HepG2 (cell line): ENCODE measurements around the gene SLC50A1. TPM values are rescaled to one million over a fixed set of nuclear protein-coding genes. Genes with fewer than 3 reads are reported as not detected.
A peak's percentile ranks its signal among the peaks of the same experiment; 100 is the strongest.

Experiments used
- BHLHE40 ChIP-seq: IDR thresholded peaks from 2 replicates; pipeline ENCODE4 v1.6.1; 2011; ENCODE audit warnings: low read length, improper control_type of control experiment
- CBX2 ChIP-seq, 2 experiments: fragments of 200-600 bp in 1 of 2; sonication (generic); formaldehyde crosslinking in 1 of 2; IDR thresholded peaks; 2 replicates each; pipeline versions ENCODE4 v1.7.0 to v1.8.1; 2018 to 2022; ENCODE audit warnings: low read depth in 2 of 2, low read length in 1 of 2, mild to moderate bottlenecking in 1 of 2, missing genetic modification reagents in 1 of 2
- CENPX ChIP-seq: sonication (generic); formaldehyde crosslinking; IDR thresholded peaks from 2 replicates; pipeline ENCODE4 v1.9.0; 2021; ENCODE audit warnings: mild to moderate bottlenecking, missing genetic modification reagents, moderate library complexity
- CHD4 ChIP-seq: fragments of 200-600 bp; sonication (generic); IDR thresholded peaks from 2 replicates; pipeline ENCODE4 v1.7.0; 2017; ENCODE audit warnings: mild to moderate bottlenecking, low read length, borderline replicate concordance
- HNRNPUL1 ChIP-seq: fragments of 200-400 bp; formaldehyde crosslinking; IDR thresholded peaks from 2 replicates; pipeline ENCODE4 v1.6.1; 2017; ENCODE audit warnings: low read depth, mild to moderate bottlenecking, low read length, moderate library complexity
- KDM4B ChIP-seq: sonication (generic); formaldehyde crosslinking; IDR thresholded peaks from 2 replicates; pipeline ENCODE4 v1.4.0; 2020; ENCODE audit warnings: missing genetic modification reagents
- POLR2G ChIP-seq: fragments of 200-400 bp; formaldehyde crosslinking; IDR thresholded peaks from 2 replicates; pipeline ENCODE4 v1.6.1; 2018; ENCODE audit warnings: mild to moderate bottlenecking, low read depth, low read length, moderate library complexity
- RFX5 ChIP-seq: IDR thresholded peaks from 2 replicates; pipeline ENCODE4 v1.6.1; 2011; ENCODE audit warnings: low read depth, low read length, improper control_type of control experiment
- RNF2 ChIP-seq: fragments of 450-650 bp; conservative IDR thresholded peaks from 2 replicates; pipeline ENCODE4 v1.6.1; 2016; ENCODE audit warnings: low read depth
- SIX4 ChIP-seq: sonication (generic); formaldehyde crosslinking; IDR thresholded peaks from 2 replicates; pipeline ENCODE4 v1.4.0; 2020; ENCODE audit warnings: missing genetic modification reagents
- TAF1 ChIP-seq: sonication (generic); formaldehyde crosslinking; IDR thresholded peaks from 2 replicates; pipeline ENCODE4 v1.4.0; 2020; ENCODE audit warnings: missing genetic modification reagents
- TAF15 ChIP-seq: fragments of 200-400 bp; formaldehyde crosslinking; IDR thresholded peaks from one replicate; pipeline ENCODE4 v1.6.1; 2018; ENCODE audit warnings: mild to moderate bottlenecking, low read depth, low read length; ENCODE audit not compliant: poor library complexity, severe bottlenecking
- TEAD2 ChIP-seq: sonication (generic); formaldehyde crosslinking; IDR thresholded peaks from 2 replicates; pipeline ENCODE4 v1.9.0; 2021; ENCODE audit warnings: missing genetic modification reagents
- XRCC5 ChIP-seq: fragments of 200-400 bp; formaldehyde crosslinking; optimal IDR thresholded peaks from 2 replicates; pipeline ENCODE3; 2017; ENCODE audit warnings: mild to moderate bottlenecking, low read length
- ZNF251 ChIP-seq: sonication (generic); formaldehyde crosslinking; IDR thresholded peaks from 2 replicates; pipeline ENCODE4 v1.9.0; 2021; ENCODE audit warnings: mild to moderate bottlenecking, missing genetic modification reagents
- ZNF256 ChIP-seq: sonication (generic); formaldehyde crosslinking; conservative IDR thresholded peaks from 2 replicates; pipeline ENCODE4 v1.4.0; 2020; ENCODE audit warnings: missing genetic modification reagents
- ZNF281 ChIP-seq: sonication (generic); formaldehyde crosslinking; IDR thresholded peaks from 2 replicates; pipeline ENCODE4 v1.4.0; 2020; ENCODE audit warnings: missing genetic modification reagents, borderline replicate concordance
- ZNF326 ChIP-seq: sonication (generic); formaldehyde crosslinking; IDR thresholded peaks from 2 replicates; pipeline ENCODE4 v1.4.0; 2020; ENCODE audit warnings: missing genetic modification reagents, borderline replicate concordance
- ZNF543 ChIP-seq: sonication (generic); formaldehyde crosslinking; IDR thresholded peaks from 2 replicates; pipeline ENCODE4 v1.4.0; 2020; ENCODE audit warnings: mild to moderate bottlenecking, missing genetic modification reagents
- ZNF563 ChIP-seq: sonication (generic); formaldehyde crosslinking; IDR thresholded peaks from 2 replicates; pipeline ENCODE4 v1.8.0; 2022; ENCODE audit warnings: mild to moderate bottlenecking, moderate library complexity, missing genetic modification reagents
- ZNF639 ChIP-seq: conservative IDR thresholded peaks from 2 replicates; pipeline ENCODE4 v1.6.1; 2018; ENCODE audit warnings: missing genetic modification reagents
- ZSCAN31 ChIP-seq: sonication (generic); formaldehyde crosslinking; IDR thresholded peaks from 2 replicates; pipeline ENCODE4 v1.5.0; 2020; ENCODE audit warnings: low read depth, mild to moderate bottlenecking, missing genetic modification reagents
- polyA plus RNA-seq, 8 experiments: library from polyadenylated mRNA; depleted of rRNA in 3 of 8; stranded (reverse) in 7 of 8; unstranded in 1 of 8; fragments of >200 nt; fragmentation: Illumina TruSeq in 4 of 8; extraction: Trizol in 4 of 8; gene quantifications; 2 replicates each; pipeline versions ENCODE4 v1.2.1 to v1.2.3, GENCODE V29; 2011 to 2016; ENCODE audit warnings: low read depth in 4 of 8, missing spikeins in 1 of 8, mixed read lengths in 1 of 8; ENCODE audit not compliant: insufficient read depth in 1 of 8
- total RNA-seq, 5 experiments: library from RNA; depleted of rRNA; stranded (reverse); fragments of >200 nt; fragmentation: Illumina TruSeq; extraction: Trizol; gene quantifications; 2 replicates each; pipeline ENCODE4 v1.2.3, GENCODE V29; 2016; ENCODE audit warnings: low read depth in 1 of 5
- TF ChIP-seq, protein P1 (sequence below): sonication (generic); formaldehyde crosslinking; IDR thresholded peaks from 2 replicates; pipeline ENCODE4 v1.4.0; 2020; ENCODE audit warnings: missing genetic modification reagents, low read depth, mild to moderate bottlenecking, borderline replicate concordance
- TF ChIP-seq, protein P2 (sequence below): sonication (generic); formaldehyde crosslinking; conservative IDR thresholded peaks from 2 replicates; pipeline ENCODE4 v1.8.0; 2022; ENCODE audit warnings: missing genetic modification reagents

SLC50A1 gene
- total and polyA plus RNA-seq, 2 of the 13 experiments (the other 11 are each of a cell fraction or from before 2014, with no cell fraction given): 22.5 to 46.8 TPM

GRCh38 chr1:155128755-155129473 lies 6.7 kb upstream of the SLC50A1 start (continued):
- TF ChIP-seq, protein P1, sequence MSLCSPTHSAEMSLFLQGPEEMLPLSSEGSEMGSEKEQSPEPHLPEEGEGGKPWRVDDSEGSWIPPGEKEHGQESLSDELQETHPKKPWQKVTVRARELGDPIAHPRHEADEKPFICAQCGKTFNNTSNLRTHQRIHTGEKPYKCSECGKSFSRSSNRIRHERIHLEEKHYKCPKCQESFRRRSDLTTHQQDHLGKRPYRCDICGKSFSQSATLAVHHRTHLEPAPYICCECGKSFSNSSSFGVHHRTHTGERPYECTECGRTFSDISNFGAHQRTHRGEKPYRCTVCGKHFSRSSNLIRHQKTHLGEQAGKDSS (CRISPR knock-in tag): 0 out of 2 replicates have a peak, but pooled peaks have one; percentile 69
- TF ChIP-seq RFX5: no peak
- TF ChIP-seq, protein P2, sequence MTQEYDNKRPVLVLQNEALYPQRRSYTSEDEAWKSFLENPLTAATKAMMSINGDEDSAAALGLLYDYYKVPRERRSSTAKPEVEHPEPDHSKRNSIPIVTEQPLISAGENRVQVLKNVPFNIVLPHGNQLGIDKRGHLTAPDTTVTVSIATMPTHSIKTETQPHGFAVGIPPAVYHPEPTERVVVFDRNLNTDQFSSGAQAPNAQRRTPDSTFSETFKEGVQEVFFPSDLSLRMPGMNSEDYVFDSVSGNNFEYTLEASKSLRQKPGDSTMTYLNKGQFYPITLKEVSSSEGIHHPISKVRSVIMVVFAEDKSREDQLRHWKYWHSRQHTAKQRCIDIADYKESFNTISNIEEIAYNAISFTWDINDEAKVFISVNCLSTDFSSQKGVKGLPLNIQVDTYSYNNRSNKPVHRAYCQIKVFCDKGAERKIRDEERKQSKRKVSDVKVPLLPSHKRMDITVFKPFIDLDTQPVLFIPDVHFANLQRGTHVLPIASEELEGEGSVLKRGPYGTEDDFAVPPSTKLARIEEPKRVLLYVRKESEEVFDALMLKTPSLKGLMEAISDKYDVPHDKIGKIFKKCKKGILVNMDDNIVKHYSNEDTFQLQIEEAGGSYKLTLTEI (CRISPR knock-in tag): no peak
- peak; percentile 59; the same call in 1 of the 2 replicates for TF ChIP-seq ZSCAN31
- no peak for TF ChIP-seq SIX4 (CRISPR knock-in tag)
- TF ChIP-seq XRCC5: no peak
- no peak for TF ChIP-seq CENPX (CRISPR knock-in tag)
- no peak for TF ChIP-seq HNRNPUL1
- TF ChIP-seq ZNF543 (CRISPR knock-in tag): 0 out of 2 replicates have a peak, but pooled peaks have one; percentile 33
- TF ChIP-seq ZNF639 (CRISPR knock-in tag): no peak; the same call in 1 of the 2 replicates
- TF ChIP-seq TEAD2 (CRISPR knock-in tag): no peak
- no peak for TF ChIP-seq CHD4
- TF ChIP-seq KDM4B (CRISPR knock-in tag): peak; percentile 55; the same call in 1 of the 2 replicates
- TF ChIP-seq RNF2: no peak
- no peak for TF ChIP-seq TAF15
- TF ChIP-seq ZNF281 (CRISPR knock-in tag): peak; percentile 94
- no peak for TF ChIP-seq ZNF256 (CRISPR knock-in tag)
- no peak for TF ChIP-seq CBX2 (IDR thresholded peaks at IDR 0.05; ENCODE audit: low read depth, low read length)
- no peak for TF ChIP-seq CBX2 (CRISPR knock-in tag; IDR thresholded peaks at IDR 0.05; ENCODE audit: low read depth)
- TF ChIP-seq ZNF563: peak; percentile 62; the same call in 1 of the 2 replicates
- TF ChIP-seq BHLHE40: no peak
- no peak for TF ChIP-seq ZNF251
- TF ChIP-seq TAF1 (CRISPR knock-in tag): peak; percentile 85; the same call in 1 of the 2 replicates
- TF ChIP-seq ZNF326 (CRISPR knock-in tag): no peak
- TF ChIP-seq POLR2G: peak; percentile 94
